PFSK-1 (cell line): Measurements from ENCODE around the gene ADAMTS9.

Source experiments
- FOXP2 ChIP-seq: optimal IDR thresholded peaks from 2 replicates; pipeline ENCODE3; 2011; ENCODE audit warnings: borderline replicate concordance, control low read depth, inconsistent platforms; ENCODE audit not compliant: insufficient read depth; ENCODE audit errors: extremely low read length, extremely low read depth
- POLR2AphosphoS5 ChIP-seq: IDR thresholded peaks from 2 replicates; pipeline ENCODE4 v1.6.1; 2012; ENCODE audit warnings: low read depth, mild to moderate bottlenecking, control low read depth, low read length, moderate library complexity
- SIN3A ChIP-seq: IDR thresholded peaks from 2 replicates; pipeline ENCODE4 v1.6.1; 2012; ENCODE audit warnings: mild to moderate bottlenecking, low read length, moderate library complexity, borderline replicate concordance; ENCODE audit not compliant: insufficient read depth
- TAF1 ChIP-seq: IDR thresholded peaks from 2 replicates; pipeline ENCODE4 v1.6.1; 2012; ENCODE audit warnings: low read length, control low read depth, borderline replicate concordance; ENCODE audit not compliant: insufficient read depth
- TF ChIP-seq, protein P1 (sequence below), 2 experiments: IDR thresholded peaks; 2 replicates each; pipeline versions ENCODE4 v1.6.1 to v1.8.0; 2011 to 2012; ENCODE audit warnings: low read depth in 2 of 2, low read length in 2 of 2, control low read depth in 1 of 2, inconsistent platforms in 1 of 2, mild to moderate bottlenecking in 1 of 2, moderate library complexity in 1 of 2; ENCODE audit not compliant: insufficient read depth in 1 of 2

ADAMTS9 gene

DNA sequence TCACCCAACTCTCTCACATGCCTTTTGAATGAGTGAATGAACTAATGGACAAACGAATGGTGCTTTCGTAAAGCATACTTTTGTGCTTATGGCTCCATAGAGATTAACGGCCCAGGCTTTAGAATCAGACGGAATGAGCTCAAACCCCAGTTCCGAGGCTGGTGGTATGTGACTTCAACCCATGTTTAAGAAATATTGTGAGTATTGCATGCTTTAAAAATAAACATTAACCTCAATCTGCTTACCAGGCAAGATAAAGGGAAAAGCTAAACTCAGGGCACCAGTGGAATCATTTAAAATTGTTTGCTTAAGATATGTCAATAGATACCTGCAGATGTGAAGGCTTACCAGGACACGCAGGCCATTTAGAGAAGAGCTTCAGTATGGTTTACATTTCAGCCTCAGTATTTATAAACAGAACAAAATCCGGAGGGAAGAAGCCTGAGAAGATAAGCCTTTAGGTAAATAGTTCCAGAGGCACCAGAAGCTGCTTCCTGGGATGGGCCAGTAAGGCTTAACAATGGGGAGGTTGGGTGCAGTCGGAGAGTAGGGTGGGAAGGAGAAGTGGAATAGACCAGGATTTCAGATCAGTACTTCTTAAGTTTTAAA lies 186.4 kb downstream of the ADAMTS9 start:
- TF ChIP-seq POLR2AphosphoS5 = no peak
- no peak for TF ChIP-seq TAF1
- no peak for TF ChIP-seq SIN3A
- TF ChIP-seq FOXP2 = no peak
- TF ChIP-seq, protein P1, sequence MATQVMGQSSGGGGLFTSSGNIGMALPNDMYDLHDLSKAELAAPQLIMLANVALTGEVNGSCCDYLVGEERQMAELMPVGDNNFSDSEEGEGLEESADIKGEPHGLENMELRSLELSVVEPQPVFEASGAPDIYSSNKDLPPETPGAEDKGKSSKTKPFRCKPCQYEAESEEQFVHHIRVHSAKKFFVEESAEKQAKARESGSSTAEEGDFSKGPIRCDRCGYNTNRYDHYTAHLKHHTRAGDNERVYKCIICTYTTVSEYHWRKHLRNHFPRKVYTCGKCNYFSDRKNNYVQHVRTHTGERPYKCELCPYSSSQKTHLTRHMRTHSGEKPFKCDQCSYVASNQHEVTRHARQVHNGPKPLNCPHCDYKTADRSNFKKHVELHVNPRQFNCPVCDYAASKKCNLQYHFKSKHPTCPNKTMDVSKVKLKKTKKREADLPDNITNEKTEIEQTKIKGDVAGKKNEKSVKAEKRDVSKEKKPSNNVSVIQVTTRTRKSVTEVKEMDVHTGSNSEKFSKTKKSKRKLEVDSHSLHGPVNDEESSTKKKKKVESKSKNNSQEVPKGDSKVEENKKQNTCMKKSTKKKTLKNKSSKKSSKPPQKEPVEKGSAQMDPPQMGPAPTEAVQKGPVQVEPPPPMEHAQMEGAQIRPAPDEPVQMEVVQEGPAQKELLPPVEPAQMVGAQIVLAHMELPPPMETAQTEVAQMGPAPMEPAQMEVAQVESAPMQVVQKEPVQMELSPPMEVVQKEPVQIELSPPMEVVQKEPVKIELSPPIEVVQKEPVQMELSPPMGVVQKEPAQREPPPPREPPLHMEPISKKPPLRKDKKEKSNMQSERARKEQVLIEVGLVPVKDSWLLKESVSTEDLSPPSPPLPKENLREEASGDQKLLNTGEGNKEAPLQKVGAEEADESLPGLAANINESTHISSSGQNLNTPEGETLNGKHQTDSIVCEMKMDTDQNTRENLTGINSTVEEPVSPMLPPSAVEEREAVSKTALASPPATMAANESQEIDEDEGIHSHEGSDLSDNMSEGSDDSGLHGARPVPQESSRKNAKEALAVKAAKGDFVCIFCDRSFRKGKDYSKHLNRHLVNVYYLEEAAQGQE (IDR thresholded peaks at IDR 0.05; ENCODE audit: insufficient read depth in 1 of 2, low read depth in 2 of 2, low read length in 2 of 2) = no peak

DNA sequence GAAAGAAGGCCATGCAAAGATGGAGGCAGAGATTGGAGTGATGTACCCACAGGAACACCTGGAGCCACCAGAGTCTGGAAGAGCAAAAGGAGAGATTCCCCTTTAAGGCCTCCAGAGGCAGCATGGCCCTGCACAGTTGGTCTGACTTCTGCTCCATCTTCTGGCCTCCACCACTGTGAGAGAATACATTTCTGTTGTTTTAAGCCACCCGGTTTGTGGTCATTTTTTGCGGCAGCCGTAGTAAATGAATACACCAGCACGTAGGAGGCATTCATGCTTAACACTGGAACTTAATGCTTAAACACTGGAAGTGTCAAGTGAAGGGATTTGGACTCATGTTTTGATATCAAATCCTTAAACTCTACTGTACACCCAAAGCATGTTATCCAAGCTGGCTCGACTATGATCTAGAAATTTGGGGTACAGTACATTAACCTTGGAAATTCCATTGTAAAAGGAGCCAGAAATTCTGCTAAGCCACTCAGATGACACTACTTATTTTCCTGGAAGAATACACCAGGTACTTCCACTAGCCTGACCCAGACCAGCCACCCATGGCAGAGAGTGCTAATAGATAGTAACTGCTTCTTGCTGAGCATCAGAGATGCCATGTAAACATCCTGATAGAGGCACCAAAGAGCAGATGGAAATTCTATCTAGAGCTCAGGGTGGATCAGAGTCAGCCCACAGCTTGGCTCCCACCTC lies 190.9 kb downstream of the ADAMTS9 start:
- TF ChIP-seq TAF1 = no peak
- no peak for TF ChIP-seq POLR2AphosphoS5
- TF ChIP-seq SIN3A = no peak
- no peak for TF ChIP-seq FOXP2
- TF ChIP-seq, protein P1 (IDR thresholded peaks at IDR 0.05; ENCODE audit: insufficient read depth in 1 of 2, low read depth in 2 of 2, low read length in 2 of 2) = no peak

DNA sequence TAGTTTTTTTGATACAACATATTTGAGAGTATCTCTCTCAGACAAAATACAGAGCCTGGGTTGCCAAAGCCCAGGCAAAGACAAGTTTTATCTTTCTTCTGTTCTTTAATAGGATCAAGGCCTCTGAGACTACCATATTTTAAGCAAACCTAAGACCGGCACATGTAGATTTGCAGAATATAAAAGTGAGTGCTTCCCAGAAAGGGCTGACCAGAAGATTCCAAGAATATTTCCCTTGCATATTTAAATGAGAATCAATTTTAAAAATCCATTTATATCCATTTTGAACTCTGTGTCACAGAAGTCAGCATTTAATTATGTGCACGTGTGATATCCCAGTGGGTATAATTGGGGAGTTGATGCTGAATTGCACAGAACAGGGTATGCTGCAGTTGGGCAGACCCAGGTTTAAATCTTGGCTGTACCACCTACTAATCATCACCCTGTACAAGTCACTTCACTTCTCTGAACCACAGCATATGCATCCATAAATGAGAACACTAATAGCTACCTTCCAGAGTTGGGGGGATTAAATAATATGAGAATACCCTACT lies 191.9 kb downstream of the ADAMTS9 start:
- TF ChIP-seq SIN3A = no peak
- TF ChIP-seq, protein P1 (IDR thresholded peaks at IDR 0.05; ENCODE audit: insufficient read depth in 1 of 2, low read depth in 2 of 2, low read length in 2 of 2) = no peak
- no peak for TF ChIP-seq TAF1

DNA sequence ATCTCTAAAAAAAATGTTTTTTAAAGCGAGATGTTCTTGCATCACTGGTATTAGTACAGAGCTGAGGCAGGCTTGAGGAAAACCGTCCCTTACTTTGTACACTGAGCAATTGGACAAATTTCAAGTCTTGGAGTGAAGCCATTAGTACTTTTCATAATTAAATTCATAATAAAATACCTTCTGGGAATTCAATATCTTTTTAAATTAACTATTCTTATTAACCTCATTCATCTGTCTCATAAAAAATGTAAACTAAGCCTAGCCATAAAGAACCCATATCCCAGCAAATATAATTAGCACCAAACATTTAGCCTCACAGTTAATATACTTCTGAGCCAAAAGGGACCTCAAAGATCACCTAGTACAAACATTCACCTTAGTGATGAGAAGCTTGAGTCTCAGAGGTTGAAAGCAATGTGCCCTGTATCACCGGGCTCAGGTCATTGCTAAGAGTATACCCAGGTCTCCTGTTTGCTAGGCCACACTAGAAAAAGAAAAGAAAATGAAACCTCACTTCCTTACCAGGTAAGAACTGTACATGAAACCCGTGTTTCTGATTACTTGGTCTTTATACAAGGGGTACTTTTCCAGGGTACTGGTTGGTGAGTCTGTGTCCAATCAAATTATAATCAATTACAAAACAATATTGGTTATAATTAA lies 192.5 kb downstream of the ADAMTS9 start:
- TF ChIP-seq SIN3A = no peak
- TF ChIP-seq FOXP2 = no peak
- TF ChIP-seq POLR2AphosphoS5 = no peak

DNA sequence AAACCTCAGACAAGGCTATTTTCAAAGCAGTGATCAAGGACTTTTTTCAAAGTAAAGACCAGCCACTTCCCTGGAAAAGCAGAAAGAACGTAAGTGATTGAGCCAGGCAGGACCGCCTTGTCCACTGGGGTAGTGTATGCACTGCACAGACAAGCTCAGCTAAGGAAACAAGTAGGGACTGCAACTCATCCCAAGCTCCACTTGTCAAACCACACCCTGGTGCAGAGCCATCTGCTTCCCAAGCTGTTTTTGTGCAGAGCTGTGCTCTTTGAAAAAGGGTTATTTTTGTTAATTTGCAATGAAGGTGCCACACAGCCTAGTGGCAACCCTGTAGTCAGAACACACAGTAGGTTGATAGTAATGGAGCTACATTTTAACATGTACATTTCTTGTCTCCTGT lies 193.3 kb downstream of the ADAMTS9 start:
- TF ChIP-seq TAF1 = no peak
- TF ChIP-seq POLR2AphosphoS5 = no peak
- TF ChIP-seq, protein P1 (IDR thresholded peaks at IDR 0.05; ENCODE audit: insufficient read depth in 1 of 2, low read depth in 2 of 2, low read length in 2 of 2) = no peak
- TF ChIP-seq FOXP2 = no peak
- no peak for TF ChIP-seq SIN3A
